GM21737 (cell line): Measurements from ENCODE around the gene TRIM25.

Experiments
- ATAC-seq: cut with Tn5 transposase; IDR thresholded peaks from one replicate; pipeline ENCODE4 v1.9.1; 2021; ENCODE audit warnings: mild to moderate bottlenecking, moderate library complexity; ENCODE audit not compliant: unreplicated experiment

The TRIM25 gene

DNA sequence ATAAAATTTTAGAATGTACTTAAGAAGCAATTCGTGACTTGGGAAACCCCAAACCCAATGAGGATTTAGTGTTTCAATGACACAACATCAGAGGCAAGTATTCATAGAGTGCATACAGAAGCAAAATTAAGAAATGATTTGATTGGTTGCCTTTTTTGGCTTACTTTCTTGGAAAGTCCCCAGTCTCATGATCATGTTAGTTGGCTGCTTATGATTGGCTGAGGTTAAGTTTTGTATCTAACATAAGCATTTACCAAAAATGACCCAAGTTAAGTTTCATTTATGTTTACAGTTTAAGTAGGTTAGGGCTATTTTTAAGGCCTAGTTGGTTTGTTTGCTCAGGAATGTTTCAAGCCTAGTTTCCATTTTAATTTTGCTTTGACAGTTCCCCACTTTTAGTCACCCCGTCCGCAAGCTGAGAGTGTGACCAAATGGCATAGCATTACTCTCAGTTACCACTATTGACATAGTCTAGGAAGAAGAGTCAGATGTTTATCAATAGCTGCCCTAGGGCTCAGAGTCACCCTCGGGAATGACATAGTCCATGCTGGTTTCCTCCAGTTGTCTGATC, 43.7 kb downstream of the TRIM25 start:
- ATAC-seq: no peak

DNA sequence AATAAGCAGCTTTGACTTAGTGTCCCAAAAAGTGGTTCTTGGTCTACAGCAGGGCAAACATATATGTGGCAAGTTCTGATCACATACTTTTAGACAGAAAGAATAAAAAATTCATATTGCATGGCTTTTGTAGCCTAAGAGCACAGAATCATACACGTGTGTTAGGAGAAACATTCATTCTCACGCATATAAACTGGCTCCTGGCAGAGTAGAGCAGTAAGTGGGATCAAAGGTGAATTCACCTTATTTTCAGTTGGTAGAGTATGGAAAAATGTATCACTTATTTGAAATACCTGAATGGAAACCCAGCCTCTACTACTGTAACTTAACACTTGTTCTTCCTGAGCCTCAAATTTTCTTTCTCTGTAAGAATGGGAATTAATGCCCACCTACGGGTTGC, 45.1 kb downstream of the TRIM25 start:
- no peak for ATAC-seq

DNA sequence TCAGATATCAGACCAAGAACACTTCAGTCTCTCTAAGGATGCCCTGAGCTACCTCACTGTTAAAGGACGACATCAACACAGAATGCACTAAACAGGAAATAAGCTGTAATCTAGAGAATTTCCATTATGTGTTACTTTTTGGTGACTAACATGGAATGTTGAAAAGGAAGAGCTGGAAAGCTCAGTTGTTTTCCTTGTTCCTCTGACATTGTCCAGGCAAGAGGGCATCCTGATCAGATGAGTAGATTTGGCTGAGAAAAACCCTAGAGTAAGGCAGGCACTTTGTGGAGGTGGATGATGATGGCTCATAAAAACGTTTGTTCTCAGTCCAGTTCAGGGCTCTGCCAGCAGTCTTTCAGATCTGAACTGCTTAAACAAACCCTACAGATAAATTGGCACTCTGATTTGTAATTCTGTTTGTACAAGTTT, 45.9 kb downstream of the TRIM25 start:
- ATAC-seq: no peak

DNA sequence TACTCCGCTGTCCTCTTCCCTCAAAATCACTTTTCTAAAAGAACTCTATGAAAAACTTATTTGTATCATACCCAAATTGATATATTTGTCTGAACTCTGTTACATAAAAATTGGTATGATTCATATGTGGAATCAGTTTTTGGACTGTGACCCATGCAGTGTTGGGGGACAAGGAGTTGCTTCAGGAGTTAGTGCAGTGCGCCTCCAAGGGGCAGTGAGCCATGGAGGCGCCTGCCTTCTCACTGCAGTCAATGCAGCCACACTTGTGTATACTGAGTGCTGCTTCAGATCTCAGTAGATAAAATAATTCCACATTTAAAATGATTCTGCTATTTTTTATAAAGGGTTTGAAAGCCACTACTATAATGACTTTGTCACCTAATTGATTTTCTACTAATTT, 47.4 kb downstream of the TRIM25 start:
- ATAC-seq: no peak

DNA sequence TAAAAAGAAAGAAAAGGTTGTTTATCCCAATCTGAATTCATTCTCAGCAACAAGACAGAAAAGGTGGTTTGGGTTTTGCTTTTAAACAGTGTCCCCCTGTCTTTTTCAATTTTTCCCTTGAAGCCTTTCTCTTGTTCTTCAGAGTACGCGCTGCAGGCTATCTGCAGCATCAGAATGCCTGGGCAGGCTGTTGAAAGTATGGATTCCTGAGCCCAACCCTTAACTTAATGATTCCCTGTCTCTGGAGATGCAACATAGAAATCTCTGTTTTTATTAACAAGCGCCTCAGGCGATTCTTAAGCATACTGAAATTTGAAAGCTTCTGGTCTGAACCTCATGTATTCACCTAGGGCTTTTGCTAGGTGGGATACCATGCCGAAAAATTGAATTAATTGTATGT, 47.8 kb downstream of the TRIM25 start:
- ATAC-seq: no peak

DNA sequence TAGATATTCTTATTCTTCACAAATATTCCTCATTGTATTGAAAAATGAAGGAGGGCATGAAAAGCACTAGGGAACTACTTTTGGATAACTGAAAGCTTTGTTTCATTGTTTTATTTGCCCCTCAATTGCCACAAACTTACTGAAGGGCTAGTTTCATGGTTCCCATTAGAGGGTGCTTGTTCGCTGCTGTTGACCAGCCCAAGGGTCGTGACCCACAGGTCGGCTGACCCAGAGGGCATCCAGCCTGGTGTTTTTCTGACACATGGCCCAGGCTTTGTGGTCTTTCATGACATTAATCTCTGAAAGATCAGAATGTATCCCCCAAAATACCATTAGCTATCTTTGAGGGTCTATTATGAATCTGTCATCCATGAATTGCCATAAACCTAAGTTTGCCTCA, 49.9 kb downstream of the TRIM25 start:
- ATAC-seq: no peak

DNA sequence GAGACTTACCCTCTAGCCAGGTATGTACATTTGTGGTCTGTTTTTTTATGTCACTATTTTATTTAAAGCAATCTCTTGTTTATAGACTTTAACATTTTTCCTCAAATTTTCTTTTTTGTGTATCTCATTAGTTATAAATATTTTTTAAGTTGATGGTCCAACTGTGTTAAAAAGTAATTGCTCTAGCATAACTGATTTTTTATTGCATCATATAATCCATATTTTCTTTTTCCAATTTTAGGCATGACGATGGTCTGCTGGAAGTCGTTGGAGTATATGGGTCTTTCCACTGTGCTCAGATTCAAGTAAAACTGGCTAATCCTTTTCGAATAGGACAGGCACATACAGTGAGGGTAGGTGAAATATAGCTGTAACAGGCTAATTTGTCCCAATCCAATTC, 52.0 kb downstream of the TRIM25 start:
- ATAC-seq: no peak

DNA sequence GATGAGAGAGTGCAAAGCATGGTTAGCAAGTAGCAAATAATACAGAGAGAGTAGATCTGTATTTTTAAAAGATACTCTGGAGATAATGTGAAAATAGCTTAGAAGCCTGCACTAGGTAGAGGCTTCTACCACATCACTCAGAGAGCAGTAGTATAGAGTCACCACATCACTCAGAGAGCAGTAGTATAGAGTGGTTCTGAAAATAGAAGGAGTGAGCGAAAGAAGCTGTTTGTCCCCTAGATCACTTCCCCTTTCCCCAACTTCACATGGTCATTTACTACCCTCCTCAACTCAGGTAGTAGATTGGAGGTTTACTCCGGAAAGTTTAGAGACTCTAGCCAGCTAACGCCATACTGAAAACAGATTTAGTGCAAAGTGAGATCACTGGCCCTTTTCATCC, 62.8 kb downstream of the TRIM25 start:
- ATAC-seq: no peak

DNA sequence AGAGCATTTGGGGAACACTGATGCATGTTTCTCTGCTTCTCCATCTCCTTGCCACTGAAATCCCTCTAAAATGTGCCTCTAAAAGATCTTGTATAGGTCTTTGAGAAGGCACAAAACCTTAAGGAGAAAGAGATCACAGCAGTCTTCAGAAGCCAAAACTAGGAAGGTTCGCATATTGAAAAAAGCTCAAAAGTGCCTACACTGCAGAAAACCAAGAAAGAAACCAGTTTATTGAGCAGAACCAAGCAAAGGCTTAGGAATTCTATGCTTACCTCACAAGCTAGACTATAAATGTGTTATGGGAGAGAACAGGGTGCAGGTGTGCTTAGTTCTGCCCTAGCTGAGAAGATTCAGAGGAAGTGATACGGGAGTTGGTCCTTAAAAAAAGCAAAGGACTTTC, 63.3 kb downstream of the TRIM25 start:
- no peak for ATAC-seq

DNA sequence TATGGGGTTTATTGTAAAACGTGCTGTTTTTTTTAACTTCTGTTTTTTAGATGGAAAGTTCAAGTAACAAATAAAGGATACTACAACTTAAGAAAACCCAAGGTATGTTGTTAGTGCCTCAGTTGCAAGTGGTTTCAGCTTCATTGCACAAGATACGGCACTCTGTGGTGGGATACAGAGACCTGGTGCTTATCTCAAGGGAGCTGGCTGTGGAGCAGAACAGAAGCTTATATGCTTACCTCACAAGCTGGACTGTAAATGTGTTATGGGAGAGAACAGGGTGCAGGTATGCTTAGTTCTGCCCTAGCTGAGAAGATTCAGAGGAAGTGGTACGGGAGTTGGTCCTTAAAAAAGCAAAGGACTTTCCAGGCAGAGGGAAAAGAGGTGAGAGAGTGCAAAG, 64.7 kb downstream of the TRIM25 start:
- ATAC-seq: no peak

DNA sequence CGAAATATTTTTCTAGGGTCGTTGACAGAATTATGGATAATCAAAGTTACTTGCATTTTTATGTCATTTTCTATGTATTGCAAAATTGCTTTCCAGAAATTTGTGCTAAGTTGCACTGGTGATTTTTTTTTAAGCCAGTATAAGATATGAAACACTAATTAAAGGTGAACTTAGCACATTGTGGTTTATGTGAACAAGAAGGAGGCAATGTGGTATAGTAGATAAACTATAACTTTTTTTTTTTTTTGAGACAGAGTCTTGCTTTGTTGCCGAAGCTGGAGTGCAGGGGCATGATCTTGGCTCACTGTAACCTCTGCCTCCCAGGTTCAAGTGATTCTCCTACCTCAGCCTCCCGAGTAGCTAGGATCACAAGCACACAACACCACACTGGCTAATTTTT, 66.7 kb downstream of the TRIM25 start:
- ATAC-seq: no peak

DNA sequence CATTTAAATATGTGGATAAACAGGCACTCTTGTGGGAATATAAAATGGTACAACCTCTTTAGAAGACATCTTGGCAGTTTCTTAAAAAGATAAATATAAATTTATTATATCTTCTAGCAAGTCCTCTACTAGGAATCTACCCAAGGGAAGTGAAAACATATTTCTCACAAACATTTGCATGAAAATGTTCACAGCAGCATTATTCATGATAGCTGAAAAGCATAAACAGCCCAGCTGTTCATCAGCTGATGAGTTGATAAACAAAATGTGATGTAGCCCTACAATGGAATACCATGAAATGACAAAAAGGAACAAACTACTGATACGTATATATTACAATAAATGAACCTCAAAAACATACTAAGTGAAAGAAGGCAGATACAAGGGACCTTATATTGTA, 67.9 kb downstream of the TRIM25 start:
- ATAC-seq: no peak

DNA sequence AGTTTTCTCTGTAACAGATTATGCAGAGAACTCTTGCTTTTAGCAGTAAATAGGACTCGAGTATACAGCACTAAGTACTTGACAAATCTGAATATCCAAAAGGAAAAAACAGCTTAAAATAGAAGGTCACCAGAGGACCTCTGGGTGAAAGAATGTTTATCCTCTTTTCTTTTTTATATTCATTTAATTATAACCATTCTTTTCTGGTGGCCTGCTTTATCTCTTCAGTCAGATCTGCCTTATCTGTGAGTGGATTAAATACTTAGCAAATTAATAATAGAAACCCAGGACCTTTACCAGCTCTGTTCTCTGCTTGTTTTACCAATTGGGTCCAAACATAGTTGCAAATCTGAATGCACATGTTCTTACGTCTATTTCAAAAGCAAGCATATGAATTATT, 71.3 kb downstream of the TRIM25 start:
- no peak for ATAC-seq

DNA sequence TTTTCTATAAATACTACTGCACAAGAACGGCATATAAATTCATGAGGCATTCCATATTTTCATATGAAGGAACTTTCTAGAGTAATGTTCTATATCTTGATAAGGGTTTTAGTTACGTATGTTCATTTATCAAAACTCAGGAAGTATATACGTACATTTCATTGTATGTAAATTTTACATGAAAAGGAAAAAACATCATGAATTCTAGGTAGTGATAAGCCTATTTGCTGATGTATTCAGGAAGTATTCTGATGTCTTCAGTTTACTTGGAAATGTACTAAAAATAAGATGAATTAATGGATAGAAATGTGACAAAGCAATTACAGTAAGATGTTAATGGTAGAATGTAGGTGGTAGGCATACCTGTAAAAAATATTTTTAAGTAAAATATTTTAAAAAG, 75.2 kb downstream of the TRIM25 start:
- ATAC-seq: no peak
